Astrocyte (in vitro differentiated cells and primary cell): ENCODE results near the gene IMMP2L.

Experiments used
- EZH2 ChIP-seq: IDR thresholded peaks from 2 replicates; pipeline ENCODE4 v1.6.1; 2012; ENCODE audit warnings: mild to moderate bottlenecking, low read length, inconsistent platforms; ENCODE audit not compliant: insufficient read depth
- TF ChIP-seq, protein P1 (sequence below): IDR thresholded peaks from 2 replicates; pipeline ENCODE4 v1.5.1; 2011; ENCODE audit warnings: low read depth, mild to moderate bottlenecking, inconsistent platforms, low read length, moderate library complexity; ENCODE audit not compliant: insufficient read depth

DNA sequence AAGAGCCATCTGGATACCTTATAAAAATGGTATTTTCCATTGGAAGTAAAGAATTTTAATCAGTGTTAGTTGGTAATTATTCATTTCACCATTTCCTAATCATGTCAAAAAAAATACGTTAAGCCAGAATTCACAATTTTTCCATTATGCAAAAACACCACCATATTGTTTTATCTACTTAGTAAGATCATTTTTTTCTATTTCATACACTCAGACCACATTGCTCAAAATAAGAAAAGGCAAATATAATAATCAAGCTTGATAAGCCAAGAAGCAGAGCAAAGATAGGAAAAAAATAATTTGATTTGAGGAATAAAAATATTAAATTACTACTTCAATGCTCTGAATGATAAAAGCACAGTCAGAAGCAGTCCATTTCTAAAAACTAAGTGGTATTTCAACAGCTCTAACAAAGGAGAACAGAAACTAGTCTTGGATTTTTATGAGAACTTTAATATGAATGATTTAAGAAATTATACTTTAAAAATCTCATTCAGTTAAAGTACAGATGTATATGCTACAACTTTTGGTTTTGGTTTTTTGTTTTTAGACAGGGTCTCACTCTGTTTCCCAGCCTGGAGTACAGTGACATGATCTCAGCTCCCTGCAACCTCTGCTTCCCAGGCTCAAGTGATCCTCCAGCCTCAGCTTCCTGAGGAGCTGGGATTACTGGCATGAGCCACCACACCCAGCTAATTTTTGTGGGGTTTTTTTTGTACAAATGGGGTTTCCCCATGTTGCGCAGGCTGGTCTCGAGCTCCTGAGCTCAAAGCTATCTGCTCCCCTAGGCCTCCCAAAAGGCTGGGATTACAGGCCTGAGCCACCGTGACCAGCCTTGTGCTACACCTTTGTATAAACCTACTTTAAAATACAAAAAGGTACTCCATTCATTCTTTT is 424.7 kb downstream of the IMMP2L start:
- TF ChIP-seq, protein P1, sequence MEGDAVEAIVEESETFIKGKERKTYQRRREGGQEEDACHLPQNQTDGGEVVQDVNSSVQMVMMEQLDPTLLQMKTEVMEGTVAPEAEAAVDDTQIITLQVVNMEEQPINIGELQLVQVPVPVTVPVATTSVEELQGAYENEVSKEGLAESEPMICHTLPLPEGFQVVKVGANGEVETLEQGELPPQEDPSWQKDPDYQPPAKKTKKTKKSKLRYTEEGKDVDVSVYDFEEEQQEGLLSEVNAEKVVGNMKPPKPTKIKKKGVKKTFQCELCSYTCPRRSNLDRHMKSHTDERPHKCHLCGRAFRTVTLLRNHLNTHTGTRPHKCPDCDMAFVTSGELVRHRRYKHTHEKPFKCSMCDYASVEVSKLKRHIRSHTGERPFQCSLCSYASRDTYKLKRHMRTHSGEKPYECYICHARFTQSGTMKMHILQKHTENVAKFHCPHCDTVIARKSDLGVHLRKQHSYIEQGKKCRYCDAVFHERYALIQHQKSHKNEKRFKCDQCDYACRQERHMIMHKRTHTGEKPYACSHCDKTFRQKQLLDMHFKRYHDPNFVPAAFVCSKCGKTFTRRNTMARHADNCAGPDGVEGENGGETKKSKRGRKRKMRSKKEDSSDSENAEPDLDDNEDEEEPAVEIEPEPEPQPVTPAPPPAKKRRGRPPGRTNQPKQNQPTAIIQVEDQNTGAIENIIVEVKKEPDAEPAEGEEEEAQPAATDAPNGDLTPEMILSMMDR = no peak
- no peak for TF ChIP-seq EZH2
